NK-92 treated with Interleukin-12 subunit alpha and Interleukin-12 subunit beta, amount 100 ng/mL, for 24 hours (cell line): ENCODE measurements around the gene KLF7.

Source experiments
- DNase-seq: peaks from one replicate; lab custom pipeline; 2025; lab: John Stamatoyannopoulos, UW

KLF7 gene

DNA sequence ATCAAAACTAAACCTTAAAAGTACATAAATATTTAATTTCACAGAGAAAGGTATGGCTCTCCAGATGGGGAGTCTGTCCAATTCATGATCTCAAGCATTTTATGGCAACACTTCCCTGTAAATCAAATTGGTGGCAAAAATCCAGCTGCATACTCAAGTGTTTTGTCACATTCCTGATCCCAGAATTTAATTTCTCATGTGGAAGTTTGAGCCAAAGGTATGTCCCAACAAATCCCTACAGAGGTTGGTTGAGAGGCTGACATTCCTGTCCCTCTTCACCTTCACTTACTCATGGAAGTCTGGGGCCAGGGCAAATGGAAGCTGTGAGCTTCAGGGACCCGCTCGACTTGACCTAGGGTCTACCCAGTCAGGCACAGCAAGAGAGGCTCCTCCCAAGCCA, 17.7 kb downstream of the KLF7 start:
- no peak for DNase-seq

DNA sequence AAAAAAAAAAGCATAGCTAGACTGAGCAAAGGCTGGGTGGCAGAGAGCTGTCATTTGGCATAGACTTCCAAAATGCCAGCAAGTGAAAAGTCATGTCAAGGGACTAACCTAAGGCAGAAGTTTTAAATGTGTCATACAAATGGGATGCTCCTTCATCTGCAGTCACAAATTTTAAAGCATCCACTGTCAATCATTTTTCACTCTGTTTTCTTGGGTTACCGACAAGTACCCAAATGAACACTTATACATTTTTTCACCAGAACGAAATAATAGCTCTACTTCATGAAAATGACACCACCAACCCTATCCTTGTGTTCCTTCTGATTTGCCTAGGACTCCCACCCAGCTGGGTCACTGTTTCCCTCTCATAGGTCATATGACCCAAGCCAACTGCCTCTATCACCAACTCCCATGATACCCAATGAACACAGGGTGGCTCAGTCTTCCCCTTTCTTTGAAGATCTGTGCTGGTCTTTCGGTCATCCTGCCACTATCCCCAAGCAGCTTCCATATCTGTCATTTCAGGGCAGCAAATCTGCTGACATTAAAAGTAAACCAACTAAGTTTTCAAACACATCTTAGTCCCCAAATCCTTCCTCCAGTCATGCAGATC, 21.5 kb downstream of the KLF7 start:
- no peak for DNase-seq

DNA sequence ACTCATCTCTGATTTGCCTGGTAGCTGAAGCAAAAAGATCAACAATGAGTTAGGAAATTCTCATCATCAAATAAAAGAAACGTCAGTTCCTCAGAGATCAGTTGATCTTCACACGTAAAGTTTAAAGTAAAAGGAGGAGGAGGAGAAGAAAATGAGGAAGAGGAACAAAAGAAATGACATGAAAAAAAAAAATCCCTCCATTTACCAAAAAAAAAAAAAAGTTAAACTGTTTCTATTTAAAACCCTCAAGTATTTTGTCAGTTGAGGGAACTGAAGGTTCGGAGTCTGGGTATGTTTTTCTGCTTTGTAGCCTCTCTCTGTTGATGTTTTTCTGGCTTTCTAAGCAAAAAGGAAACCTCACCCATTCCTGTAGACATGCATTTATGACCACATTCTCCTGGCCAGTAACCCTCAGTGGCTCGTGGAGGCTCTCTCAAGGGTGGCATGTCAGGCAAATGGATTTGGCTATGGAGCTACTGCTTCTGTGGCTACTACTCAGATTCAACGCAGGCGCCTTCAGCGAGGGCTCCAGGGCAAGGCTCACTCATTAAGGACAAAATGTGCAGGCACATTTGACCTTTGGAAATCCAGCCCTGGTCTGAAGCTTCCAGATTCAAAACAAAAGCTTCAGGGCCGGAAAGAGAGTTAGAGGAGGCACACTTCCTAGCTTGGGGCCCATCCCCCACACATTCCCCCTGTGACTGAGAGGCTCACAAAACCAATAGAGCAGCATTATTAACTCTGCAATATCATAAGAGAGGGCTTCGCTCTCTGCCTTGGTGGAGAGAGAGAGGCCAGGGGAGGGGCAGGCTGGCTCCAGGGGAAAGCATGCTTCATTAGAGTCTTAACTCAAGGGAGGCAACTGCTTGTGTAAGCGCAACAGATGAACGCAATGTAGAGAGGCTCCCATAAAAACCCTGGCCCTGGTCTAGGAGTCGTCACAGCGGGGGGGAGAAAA, 22.3 kb downstream of the KLF7 start:
- DNase-seq: no peak

DNA sequence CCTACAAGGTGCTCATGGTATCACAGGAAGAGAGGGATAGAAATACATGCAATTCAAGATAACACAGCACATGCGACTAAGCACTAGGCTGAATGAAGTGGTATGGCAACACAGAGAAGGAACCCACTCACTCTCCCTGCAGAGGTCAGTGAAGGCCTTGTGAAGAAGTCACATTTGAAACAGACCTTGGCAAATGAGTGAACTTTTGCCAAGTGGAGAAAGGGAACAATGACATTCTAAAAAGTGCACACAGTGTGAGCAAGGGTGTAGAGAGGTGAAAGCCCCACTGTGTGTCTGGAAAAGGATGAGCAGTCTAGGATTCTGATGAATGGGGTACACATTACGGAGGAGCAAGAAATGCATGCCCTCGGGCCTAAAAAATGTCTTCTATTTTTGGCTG, 23.3 kb downstream of the KLF7 start:
- DNase-seq: no peak

DNA sequence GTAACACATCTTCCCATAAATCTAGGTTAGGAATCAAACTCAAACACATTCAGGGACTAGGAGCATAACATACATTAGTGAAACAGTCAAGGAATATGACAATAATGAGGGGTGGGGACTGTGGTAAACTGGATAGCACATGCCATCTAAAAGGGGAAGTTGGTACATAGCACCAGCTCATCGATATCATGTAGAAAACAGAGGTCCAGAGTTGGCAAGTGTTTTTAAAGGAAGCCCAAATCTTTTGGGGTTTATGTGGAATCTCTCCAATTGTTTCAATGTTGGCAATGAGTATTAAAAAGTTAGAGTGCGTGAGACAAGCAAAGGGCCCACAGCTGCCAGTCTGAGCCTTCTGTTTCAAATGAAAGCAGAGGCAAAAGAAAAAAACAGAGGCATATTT, 24.4 kb downstream of the KLF7 start:
- DNase-seq: no peak

DNA sequence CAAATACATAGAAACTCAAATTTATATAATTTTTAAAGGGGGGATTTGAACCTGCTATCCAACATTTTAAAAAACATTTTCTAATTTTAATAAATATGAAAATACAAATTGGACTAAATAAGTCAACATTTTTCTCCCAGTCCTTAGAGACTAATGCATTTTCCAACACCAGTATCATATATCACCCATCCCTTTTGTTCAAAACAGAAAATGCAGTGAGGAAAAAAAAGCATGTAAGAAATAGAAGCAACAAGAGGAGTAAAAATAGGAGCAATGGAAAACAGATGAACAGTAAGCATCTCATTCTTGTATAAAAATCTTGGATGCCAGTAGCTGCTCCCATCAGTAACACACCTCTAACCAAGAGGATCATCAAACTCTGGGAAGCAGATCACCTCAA, 25.5 kb downstream of the KLF7 start:
- DNase-seq: no peak

DNA sequence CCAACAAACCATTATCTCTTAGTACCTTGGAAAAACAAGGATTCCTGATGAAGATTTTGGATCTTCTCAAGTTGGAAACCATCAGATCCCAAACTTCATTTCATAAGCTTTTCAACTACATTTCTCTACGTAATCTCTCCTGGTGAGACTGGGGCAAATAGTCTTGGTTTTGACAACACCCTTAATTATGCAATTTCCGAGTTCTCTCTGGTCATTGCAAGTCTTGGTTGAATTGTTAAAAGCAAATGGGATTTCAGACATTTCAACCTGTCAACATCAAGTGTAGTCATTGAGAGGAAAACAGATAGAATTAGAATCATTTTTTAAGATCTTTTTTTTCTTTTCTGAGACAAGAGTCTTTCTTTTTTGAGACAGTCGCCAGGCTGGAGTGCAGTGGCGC, 26.2 kb downstream of the KLF7 start:
- no peak for DNase-seq

DNA sequence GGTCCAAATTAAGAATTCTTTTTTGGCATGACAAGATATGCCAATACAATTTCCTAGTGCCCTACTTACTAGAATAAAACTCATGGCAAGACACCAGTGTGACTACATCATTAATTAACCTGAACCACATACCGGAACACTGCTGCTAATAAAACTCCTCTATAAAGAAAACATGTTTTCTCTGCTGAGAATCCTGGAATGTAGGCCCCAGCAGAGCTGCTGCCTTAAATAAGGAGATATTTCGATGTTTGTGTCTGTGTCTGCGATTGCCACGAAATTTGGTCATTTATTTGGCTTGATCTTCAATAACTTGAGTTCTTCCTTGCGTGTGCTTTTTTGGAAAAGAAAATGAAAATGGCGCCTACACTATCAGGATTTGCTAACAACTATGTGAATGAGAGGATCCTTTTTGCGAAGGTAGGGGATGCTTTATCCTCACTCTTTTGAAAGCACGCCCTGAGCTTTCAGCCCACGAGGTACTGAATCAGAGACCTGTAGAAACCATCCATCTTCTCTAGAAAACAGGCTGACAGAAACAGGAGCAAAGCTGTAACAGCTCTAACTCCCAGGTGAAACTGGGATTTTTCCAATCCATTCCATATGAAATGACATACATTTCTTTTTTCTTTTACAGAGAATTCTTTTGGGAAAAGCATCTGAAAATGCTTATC, 27.0 kb downstream of the KLF7 start:
- no peak for DNase-seq

DNA sequence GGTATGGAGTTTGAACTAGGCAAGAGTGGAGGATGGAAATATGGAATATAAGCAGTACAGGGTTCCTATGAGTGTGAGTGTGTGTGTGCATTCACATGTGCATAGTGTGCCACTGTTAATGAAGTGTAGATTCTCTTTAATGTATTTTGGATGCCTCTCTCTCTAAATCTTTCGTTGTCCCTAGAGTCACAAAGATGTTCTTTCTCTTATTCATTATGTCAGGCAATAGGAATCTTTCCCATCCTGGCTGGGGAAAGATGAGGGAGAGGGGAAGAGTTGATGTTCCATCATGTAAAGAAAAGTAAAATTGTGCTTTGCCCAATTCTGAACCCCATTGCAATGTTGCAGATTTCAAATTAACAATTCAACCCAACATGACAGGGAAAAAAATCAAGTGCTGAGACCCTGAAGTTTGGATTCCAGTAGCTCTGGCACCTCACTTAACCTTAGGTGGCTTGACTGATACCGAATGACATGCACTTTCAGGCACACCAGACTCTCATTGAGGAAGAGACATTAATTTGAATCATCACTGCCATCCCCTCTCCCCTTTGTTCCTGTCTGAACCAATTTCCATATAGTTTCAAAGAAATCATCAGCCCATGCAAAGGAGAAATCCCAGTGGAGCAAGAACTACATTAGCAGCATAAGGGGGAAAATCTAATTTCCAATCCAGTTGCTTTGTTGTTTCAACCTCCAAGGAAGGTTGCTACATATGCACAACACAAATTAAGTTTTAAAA, 28.0 kb downstream of the KLF7 start:
- DNase-seq: no peak

DNA sequence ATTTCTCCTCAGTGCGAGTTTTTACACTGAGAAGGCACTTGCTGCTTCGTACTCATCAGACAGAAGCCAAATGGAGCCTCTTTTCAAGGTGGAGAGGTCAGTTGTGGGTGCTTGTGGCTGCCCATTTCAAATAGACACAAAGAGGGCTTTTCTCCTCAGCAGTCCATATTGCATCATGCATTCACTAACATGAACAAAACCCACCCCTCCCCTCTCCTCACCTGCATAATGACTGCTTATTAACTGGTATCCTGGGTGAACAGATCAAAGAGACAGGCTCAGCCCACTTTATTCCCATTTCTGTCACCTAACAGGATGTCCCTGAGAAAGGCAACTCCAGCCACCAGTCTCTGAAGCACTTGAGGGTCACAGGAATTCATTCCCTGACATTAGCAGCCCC, 28.9 kb downstream of the KLF7 start:
- DNase-seq: no peak

DNA sequence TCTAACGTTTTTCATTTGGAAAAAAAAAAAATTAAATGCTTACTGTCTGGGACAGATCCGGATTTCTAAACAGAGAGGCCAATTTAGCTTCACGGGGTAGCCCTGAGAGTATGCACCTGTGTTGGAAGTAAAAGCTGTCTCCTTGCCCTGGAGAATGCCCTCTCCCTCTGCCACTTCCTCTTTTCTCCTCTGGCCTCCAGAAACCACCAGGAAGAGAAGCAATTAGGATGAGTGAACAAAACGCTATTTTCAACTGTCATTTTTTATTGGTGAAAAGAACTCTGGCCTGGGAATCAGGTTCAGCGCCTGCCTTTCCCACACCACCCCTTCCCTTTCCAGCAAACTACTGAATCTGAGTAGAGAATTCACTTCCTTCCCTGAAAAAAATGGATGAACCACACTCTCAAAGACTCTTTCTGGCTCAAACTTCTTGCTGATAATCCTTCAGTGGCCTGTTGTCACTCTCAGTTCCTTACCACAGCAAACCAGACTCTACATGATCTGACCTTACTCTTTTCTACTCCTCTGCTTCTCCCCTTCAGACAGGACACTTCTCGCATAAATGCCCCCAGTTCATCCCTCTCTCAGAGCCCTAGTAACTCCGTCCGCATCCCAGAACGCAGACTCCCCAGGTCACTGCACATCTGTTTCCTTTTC, 29.8 kb downstream of the KLF7 start:
- DNase-seq: no peak

DNA sequence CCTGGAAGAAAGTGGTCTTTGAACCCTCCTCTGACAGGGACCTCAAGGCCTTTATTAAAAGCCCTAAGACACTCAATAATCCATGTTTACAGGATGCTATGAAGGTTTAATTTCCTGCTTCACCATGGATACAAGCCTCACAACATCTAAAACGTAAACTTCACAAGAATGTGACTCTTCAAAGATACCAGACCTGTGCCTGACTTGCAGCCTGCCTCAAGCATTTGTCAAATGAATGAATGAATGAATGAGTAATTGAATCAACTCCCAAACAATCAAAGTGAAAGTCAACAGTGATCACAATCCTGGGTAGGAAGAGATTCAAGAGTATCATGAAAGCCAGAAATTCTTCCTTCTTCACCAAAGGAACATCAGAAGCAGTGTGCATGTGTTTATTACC, 30.4 kb downstream of the KLF7 start:
- DNase-seq: no peak

DNA sequence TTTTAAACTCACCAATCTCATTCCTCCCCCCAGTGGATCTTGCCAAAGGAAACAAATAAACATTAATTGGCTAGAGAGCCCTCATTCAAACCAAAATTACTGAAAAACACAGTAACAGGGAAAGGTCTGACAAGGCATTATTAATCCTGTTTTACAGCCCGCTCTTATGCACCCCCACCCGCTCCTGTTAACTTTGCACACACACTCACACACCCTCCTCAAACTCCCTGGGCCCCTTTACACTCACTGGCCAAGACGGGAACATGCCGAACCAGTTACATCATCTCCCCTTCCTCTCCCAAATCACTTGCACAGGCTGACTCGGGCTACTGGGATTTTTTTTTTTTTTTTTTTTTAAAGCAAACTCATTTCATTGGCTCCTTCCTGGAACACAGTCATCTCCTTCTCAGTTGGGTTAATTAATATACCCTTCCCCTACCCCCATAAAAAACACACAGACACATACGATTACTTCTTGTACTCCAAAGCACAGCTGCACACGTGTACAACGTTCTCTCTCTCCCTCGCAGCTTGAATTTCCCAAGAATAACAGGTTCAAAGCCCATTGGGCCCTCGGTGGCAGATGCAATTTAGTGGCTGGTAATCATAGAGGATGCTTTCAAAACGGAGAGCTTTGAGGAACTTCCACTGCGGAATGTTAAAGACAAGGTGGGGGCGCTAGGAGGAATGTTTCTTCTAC, 31.8 kb downstream of the KLF7 start:
- DNase-seq: no peak

DNA sequence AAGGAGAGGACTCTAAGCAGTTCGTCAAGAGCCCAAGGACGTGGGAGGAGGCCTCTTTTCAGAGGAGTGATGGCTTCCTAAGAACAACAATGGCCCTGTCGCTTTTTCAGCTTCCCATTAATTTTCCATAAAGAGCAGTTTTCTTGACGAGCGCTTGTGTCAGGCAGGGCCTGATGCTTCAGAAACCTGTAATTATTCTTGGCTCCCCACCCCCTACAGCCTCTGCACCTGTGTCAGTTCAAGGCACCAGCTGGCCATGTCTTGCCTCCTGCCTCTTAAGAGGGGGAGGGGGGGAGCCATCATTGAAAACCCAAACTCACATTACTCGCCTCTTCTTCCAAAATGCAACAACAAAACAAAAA, 32.3 kb downstream of the KLF7 start:
- no peak for DNase-seq

DNA sequence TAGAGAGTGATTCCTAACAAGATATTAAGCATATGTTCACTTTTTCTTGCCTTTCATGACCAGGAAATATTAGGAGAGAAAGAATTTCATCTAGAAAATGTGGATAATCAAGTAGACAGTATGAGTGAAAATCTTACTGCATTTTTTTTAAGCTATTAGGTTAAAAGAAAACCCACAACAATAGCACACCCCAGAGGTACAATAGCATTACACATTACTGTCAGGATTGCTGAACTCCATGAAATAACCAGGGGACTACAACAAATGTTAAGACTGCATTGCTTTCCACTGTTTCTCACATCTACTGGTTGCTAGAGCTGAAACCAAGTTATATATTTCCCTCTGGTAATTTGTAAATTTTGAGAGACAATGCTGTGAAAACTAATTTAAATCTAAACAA, 33.7 kb downstream of the KLF7 start:
- DNase-seq: no peak

DNA sequence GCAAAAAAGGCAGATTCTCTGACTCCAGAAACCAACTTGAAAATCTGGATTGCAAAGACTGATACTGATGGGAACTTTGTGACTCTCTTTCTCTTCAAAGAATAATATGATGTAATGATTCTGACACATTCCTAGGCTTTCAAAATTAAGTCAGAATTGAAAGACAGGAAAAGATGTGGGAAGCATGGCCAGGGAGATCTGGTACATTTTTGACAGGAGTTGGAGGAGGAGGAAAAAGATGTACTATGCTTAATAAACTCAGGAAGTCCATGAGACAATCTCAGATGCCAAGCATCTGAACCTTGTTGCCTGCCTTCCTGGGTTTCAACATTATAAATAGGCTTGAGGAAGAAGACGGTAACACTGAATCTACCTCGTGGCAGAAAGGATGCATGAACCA, 34.2 kb downstream of the KLF7 start:
- no peak for DNase-seq

DNA sequence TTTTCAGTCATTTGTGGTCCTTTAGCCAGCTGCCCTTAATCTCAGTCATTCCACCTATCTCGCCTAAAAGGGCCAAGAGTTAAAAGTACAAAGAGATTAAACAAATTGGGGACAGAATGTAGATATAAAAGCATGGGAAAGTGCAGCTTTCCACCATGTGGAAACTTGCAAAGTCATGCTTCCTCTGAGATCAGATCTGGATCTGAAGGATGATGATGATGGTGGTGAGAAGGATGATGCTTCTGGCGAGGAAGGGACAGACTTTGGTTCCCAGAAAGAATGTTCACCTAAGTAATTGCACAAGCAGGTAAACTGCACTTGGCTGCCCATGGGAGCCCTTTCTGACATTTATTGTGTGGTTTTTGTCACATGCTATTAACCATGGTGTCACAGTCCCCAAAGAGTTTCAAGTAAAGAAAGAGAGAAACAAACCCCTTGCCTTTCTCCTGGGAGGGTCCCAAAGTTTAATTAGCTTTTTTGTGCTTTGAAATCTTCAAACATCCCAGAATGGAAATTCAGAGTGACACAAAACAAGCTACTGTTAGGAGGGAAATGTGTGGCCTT, 34.7 kb downstream of the KLF7 start:
- DNase-seq: no peak

DNA sequence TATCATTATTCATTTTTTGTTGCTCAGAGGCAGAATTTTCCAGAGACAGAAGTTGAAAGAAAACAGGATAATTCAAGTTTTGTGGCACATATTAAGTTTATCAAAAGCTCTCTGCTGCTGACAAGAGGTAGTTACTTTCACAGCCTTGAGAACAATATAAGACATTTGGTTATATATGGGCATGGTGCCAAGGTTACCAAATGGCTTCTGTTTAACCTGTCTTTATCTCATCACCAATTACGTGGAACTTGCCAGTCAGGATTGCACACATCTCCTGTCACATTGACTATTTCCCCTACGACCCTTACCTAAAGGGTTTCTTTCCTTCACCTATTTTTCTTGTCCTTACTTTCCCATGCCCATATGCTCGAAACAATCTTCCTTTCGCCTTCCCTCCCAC, 35.9 kb downstream of the KLF7 start:
- no peak for DNase-seq

DNA sequence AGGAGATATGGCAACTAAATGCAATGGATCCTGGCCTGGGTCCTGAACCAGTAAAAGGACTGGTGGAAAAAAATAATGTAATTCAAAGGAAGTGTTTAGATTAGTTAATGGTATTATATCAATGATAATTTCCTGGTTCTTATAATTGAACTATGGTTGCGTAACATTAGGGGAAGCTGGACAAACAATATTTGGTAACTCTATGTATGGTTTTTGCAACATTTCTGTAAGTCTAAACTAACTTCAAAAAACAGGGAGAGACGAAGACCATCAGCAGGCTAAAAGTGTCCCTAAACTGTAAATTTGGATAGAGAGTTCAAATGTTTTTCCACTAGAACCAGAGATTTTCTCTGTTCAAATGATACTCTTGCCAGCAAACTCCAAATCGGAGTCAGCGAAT, 36.9 kb downstream of the KLF7 start:
- no peak for DNase-seq

DNA sequence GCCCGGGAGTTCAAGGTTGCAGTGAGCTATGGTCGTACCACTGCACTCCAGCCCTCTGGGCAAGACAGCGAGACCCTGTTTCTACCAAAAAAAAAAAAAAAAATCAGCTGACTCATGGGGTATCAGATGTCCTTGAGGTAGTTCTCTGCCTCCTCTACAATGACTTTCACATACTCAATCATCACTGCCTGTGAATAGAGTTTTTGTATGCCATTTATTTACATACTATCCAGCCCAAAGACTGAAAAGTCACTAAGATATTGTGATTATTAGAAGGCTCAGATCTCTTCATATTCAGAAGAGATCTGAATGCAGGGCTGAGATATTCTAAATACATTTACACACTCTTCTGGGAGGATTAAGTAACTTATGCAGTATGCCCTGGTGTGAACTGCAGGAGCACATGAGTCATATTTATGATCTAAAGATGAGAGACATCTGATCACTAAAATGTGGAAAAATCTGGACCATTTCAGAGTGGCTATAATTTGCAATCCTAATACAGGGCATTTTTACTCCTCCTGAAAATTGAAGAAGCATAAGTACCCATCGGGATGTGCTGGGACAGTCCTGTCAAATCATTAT, 38.9 kb downstream of the KLF7 start:
- no peak for DNase-seq
